ENCODE data around the gene INPP5A.
"Not testable (repeated sequence)": the region's sequence is repeated elsewhere in the genome, so short reads cannot be mapped to it uniquely, and the experiment has no call there.

The INPP5A gene

GRCh38 chr10:132817701-132818211 lies 280.2 kb downstream of the INPP5A start:
- no peak overlapping the region for H3K27ac ChIP-seq
- no peak for TF ChIP-seq CTCF (conservative IDR thresholded peaks at IDR 0.05)

DNA sequence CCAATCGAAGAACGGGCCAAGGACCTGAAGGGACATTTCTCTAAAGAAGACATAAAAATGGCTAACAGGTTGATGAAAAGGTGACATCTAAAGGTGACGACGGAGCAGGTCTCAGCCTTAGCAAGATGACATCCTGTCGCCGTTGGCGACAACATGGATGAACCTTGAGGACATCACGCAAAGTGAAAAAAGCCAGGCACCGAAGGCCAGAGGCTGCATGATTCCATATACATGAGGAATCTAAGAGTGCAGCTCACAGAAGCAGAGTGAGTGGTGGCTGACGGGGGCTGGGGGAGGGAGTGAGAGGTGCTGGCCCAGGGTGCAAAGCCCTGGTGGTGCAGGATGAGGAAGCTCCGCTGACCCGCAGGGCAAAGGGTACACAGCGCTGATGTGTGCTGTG lies 282.5 kb downstream of the INPP5A start:
- TF ChIP-seq CTCF (conservative IDR thresholded peaks at IDR 0.05), result no peak
- no peak overlapping the region for H3K27ac ChIP-seq

- H3K27ac ChIP-seq, result not testable (repeated sequence)
Measured at GRCh38 chr10:132825783-132826523, 288.4 kb downstream of the INPP5A start.

DNA sequence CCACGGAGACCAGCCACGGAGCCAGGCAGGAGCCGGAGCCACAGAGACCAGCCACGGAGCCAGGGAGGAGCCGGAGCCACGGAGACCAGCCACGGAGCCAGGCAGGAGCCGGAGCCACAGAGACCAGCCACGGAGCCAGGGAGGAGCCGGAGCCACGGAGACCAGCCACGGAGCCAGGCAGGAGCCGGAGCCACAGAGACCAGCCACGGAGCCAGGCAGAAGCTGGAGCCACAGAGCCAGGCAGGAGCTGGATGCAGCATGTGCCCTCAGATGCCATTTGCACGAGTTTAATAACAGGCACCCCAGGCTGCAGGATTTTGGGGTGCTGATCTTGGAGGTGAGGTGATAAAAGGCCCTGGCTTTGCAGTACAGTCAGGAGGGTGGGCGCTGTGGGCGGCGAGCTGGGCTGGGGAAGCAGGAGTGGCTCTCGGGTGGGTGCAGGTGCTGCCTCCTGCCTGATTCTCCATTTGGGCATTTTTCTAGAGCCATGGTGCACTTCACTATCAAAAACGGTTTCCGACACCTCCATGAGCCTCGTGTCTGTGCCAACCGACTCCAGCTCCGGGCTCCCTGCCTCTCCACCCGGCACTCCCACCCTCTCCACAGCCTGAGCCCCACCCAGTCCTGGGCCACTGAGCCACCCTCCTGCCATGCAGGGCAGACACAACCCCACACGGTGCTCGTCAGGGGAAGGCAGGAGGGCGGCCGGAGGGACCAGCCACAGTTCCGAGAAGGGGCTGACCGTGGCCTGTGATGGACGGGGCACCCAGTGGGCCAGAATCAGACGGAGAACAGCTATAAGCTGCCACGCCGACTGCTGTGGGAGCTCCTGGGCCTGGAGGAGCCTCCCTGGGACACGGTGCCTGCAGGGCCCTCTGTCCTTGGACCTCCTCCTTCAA lies 289.2 kb downstream of the INPP5A start:
- H3K27ac ChIP-seq, result no peak overlapping the region
- TF ChIP-seq CTCF (conservative IDR thresholded peaks at IDR 0.05), result no peak

DNA sequence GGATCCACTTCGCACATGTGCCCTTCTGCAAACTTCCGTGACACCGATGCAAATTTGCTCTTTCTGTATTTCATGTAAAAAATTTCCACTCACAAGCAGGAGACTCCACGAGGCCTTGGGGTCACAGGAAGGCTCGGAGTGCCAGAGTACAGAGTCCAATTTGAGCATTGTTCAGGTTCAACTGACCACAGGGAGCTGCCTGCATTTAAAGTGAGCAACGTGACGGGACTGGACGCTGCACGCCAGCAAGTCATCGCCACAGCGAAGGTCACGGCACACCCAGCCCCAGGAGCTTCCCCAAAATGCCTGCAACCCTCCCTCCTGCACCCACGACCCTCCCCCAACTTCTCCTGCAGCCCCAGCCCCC lies 289.8 kb downstream of the INPP5A start:
- no peak for TF ChIP-seq CTCF (conservative IDR thresholded peaks at IDR 0.05)
- no peak overlapping the region for H3K27ac ChIP-seq

DNA sequence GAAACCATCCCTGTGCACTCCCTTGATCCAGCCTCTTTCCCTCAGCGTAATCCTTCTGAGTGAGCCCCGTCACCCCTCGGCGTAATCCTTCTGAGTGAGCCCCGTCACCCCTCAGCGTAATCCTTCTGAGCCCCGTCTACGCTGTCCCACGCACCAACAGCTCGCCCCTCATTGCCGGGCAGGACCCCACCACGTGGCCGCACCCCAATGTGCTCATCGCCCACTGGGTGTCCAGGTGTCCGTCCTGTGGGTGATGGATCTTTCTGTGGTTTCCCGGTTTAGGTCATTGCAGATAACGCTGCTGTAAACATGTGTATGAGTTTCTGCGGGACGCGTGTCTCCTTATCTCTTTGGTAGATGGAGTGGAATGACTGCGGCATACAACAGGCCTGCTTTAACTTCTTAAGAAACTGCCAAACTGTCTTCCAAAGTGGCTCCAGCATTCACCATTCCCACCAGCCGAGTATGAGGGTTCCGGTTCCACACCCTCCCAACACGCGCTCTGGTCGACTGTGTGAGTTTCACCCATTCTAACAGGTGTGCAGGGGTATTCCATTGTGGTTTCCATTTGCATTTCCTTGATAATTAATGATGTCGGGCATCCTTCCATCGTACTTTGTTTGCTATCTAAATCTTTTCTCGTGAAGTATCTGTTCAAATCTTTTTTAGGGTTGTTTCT lies 290.4 kb downstream of the INPP5A start:
- no peak for TF ChIP-seq CTCF (conservative IDR thresholded peaks at IDR 0.05)
- H3K27ac ChIP-seq, result no peak overlapping the region

GRCh38 chr10:132828681-132829080 lies 291.1 kb downstream of the INPP5A start:
- H3K27ac ChIP-seq, result no peak overlapping the region
- no peak for TF ChIP-seq CTCF (conservative IDR thresholded peaks at IDR 0.05)

Data from VCaP (cell line).